ENCODE measurements around the gene IMMT. TPM values are rescaled to one million over a fixed set of nuclear protein-coding genes. Genes with fewer than 3 reads are reported as not detected.
A peak's percentile ranks its signal among the peaks of the same experiment; 100 is the strongest.

IMMT gene
- total RNA-seq, 1 donor from 2014 or later: 181 TPM

DNA sequence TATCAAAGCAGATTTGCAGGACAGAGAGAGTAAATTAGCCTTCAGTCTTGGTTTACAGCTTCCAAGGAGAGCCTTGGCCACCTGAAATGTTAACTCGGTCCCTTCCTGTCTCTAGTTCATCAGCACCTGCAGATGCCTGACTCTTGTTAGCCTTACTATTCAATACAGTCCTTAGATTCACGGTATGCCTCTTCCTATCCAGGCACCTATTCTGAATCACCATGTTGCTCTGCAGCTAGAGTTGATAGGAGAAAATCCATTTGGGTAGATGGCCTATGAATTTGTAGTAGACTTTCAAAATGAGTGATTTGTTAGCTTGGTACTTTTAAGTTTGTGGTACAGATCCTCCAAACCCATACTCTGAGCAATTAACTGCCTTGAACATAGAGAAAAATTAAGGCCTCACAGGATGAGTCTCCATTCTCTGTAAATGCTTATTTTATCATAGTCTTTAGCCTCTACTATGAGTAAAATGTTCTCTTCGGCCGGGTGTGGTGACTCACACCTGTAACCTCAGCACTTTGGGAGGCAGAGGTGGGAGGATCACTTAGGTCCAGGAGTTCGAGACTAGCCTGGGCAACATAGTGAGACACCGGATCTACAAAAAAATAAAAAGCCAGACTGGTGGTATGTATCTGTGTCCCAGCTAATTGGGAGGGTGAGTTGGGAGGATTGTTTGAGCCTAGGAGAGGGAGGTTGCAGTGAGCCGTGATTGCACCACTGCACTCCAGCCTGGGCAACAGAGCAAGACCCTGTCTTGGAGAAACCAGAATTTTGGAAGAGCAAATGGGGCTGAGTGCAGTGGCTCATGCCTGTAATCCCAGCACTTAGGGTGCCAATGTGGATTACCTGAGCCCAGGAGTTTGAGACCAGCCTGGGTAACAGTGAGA is 56.3 kb downstream of the IMMT start:
- peaks cover 79% of the 10 kb centered on the region for H3K36me3 Mint-ChIP-seq (ENCODE audit: low read depth)
- H3K4me3 Mint-ChIP-seq: no peak overlapping the region
- DNase-seq: no peak
- H3K27me3 Mint-ChIP-seq: no peaks in the 10 kb centered on the region
- H3K27ac Mint-ChIP-seq: no peak overlapping the region
- intact Hi-C loops (cut with micrococcal nuclease): no loop called here
- peaks cover 3% of the 10 kb centered on the region for H3K4me1 Mint-ChIP-seq
- H3K9me3 Mint-ChIP-seq: no peaks in the 10 kb centered on the region

DNA sequence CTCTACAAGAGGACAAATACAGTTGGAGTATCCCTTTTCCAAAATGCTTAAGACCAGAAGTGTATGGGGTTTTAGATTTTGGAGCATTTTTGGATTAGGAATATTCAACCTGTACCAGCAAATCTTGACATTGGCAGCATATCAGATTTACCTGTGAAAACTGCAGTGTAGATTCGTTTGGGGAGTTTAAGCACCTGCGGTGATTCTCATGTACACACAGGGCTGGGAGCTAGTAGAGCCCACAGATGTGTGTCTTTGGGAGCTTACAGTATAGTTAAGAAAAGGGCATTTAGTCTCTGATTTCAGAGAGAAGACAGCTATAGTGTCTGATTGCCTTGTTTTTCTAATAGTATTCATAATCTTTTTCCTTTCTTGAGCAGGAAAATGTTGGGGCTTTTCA is 59.1 kb downstream of the IMMT start:
- intact Hi-C loops (cut with micrococcal nuclease): no loop called here
- Mint-ChIP-seq H3K4me1 (peaks cover 3% of the 10 kb centered on the region), H3K4me3 (no peak overlapping the region), H3K36me3 (ENCODE audit: low read depth) (peaks cover 88% of the 10 kb centered on the region), H3K27me3 (no peaks in the 10 kb centered on the region), H3K27ac (no peak overlapping the region), H3K9me3 (no peaks in the 10 kb centered on the region)
- no peak for DNase-seq

DNA sequence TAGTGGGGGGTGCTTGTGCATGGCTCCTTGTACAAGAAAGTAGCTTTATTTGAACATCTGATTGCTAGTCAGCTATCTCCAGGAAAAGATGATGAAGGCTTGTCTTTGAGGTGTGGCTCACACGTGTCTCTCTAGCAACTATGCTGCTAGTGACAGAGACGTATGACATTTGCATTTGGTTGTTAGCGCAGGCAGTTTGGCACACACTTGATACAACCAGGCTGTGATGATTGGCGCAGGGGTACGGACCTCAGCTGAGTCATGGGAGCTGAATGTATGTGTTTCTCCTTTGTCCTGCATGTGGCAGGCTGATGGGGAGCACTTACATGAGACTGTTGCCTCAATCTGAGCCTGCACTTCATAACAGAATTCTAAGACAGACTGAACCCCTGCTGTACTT is 59.6 kb downstream of the IMMT start:
- no peaks in the 10 kb centered on the region for H3K27me3 Mint-ChIP-seq
- no peak overlapping the region for H3K27ac Mint-ChIP-seq
- no peak overlapping the region for H3K4me3 Mint-ChIP-seq
- intact Hi-C loops (cut with micrococcal nuclease): no loop called here
- peaks cover 3% of the 10 kb centered on the region for H3K4me1 Mint-ChIP-seq
- no peaks in the 10 kb centered on the region for H3K9me3 Mint-ChIP-seq
- H3K36me3 Mint-ChIP-seq (ENCODE audit: low read depth): peaks cover 88% of the 10 kb centered on the region
- DNase-seq: no peak

DNA sequence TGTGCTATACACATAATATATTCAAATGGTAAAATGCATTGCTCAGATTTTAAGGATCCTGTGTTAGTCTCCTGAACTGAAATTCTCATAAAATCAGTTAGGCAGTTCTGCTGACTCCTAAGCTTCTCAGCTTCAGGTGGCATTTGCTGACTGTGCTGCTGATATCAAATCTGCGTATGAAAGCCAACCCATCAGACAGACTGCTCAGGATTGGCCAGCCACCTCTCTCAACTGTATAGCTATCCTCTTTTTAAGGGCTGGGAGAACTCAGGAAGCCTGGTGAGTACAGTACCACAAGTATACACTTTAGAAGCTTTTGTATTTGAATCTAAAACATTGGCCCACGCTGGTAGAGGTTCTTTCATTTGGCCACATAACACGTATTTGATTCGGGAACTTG is 60.6 kb downstream of the IMMT start:
- no peak overlapping the region for H3K4me3 Mint-ChIP-seq
- H3K27me3 Mint-ChIP-seq: no peaks in the 10 kb centered on the region
- intact Hi-C loops (cut with micrococcal nuclease): no loop called here
- peaks cover 86% of the 10 kb centered on the region for H3K36me3 Mint-ChIP-seq (ENCODE audit: low read depth)
- no peaks in the 10 kb centered on the region for H3K9me3 Mint-ChIP-seq
- peaks cover 3% of the 10 kb centered on the region for H3K4me1 Mint-ChIP-seq
- DNase-seq: no peak
- H3K27ac Mint-ChIP-seq: no peak overlapping the region

DNA sequence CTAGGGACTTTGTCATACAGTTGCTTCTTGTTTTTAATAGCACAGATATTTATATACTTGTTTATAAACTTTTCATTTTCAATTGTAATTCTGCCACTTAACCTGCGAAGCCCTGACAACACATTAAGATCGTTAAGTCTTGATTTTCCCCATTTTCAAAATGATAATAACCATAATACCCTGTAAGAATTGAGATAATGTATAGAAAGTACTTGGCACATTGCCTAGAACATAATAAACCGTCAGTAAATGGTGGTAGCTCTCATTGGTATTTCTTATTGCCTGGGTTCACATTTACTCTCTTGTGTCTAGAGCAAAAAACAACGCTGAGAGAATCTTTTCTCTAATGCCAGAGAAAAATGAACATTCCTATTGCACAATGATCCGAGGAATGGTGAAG is 70.6 kb downstream of the IMMT start:
- no peaks in the 10 kb centered on the region for H3K4me1 Mint-ChIP-seq
- no peaks in the 10 kb centered on the region for H3K27me3 Mint-ChIP-seq
- no peak overlapping the region for H3K27ac Mint-ChIP-seq
- no peak overlapping the region for H3K4me3 Mint-ChIP-seq
- H3K36me3 Mint-ChIP-seq (ENCODE audit: low read depth): peaks cover 73% of the 10 kb centered on the region
- no peak for DNase-seq
- intact Hi-C loops (cut with micrococcal nuclease): no loop called here
- H3K9me3 Mint-ChIP-seq: no peaks in the 10 kb centered on the region

DNA sequence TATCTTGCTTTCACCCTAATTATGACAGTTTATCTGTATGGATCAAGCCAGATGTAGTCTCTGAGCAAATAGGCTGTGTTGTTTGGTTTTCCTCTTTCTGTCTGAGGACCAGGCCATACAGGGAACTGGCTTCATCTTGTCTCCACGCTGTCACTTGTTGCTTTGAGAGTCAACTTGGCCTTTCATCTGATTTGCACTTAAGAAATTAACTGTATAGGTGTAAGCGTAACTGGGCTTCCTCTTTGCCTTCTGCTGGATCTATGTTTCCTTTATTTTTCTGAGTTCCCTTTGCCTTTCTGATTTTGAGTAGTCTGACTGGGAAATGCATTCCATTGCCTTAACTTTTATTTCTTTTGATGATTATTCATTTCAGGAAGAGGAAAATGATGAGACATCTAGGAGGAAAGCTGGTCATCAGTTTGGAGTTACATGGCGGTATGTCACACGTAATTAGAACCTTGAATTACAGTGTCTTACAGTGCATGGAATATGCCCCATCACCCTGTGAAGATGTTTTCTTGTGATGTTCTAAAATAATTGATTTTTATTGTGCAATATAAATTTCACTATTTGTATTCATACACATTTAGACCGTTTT is 71.8 kb downstream of the IMMT start:
- Mint-ChIP-seq H3K27ac (no peak overlapping the region), H3K9me3 (no peaks in the 10 kb centered on the region), H3K4me1 (no peaks in the 10 kb centered on the region), H3K27me3 (no peaks in the 10 kb centered on the region), H3K4me3 (no peak overlapping the region), H3K36me3 (ENCODE audit: low read depth) (peaks cover 74% of the 10 kb centered on the region)
- DNase-seq: no peak
- intact Hi-C loops (cut with micrococcal nuclease): no loop called here

DNA sequence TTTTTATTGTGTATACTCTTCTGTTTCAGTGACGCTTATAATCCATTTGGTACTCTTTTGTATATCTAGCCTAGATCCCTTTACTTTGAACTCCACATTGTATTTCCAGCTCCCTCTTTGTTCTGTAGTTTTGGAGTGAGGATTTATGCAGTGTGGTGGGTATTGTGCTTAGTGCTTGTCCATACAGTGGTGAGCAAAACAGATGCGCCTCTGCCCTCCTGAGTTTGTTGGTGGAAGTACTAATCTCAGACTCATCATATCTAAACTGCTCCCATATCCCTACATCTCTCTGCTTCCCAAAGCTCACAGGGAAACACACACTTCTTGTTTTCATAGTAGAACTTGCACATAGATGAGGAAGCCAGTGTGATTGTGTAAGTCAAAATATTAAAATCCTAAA is 77.1 kb downstream of the IMMT start:
- Mint-ChIP-seq H3K4me1 (peaks cover 7% of the 10 kb centered on the region), H3K9me3 (no peaks in the 10 kb centered on the region), H3K36me3 (ENCODE audit: low read depth) (peaks cover 67% of the 10 kb centered on the region), H3K27ac (peak overlapping the region; percentile 40), H3K27me3 (no peaks in the 10 kb centered on the region), H3K4me3 (no peak overlapping the region)
- intact Hi-C loops (cut with micrococcal nuclease): no loop called here
- DNase-seq: no peak

DNA sequence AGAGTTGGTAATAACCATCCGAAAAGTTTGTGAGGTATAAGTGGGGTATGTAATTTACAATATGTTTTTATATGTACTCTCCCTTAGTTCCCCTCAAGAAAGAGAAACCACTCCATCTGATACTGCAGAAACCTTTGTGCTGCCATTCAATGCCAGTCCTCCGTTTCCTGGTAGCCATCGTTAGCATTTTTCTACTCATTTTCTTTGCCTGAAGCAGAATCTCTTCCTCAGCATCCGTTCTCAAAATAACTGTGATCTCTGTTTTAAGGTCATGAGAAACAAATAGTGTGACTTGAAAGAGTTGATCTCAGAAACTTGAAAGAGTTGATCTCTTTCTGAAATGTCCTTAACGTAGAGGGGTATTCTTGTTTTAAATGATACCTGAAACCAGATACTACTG is 88.2 kb downstream of the IMMT start:
- H3K27ac Mint-ChIP-seq: peak overlapping the region; percentile 96
- H3K27me3 Mint-ChIP-seq: no peaks in the 10 kb centered on the region
- DNase-seq: no peak
- intact Hi-C loops (cut with micrococcal nuclease): loop anchor here (2.0 to 5.0 kb wide), 5 partner anchors 35 to 780 kb away; partner anchors contain the start of genes KDM3A, TGOLN2 and USP39
- no peaks in the 10 kb centered on the region for H3K9me3 Mint-ChIP-seq
- peaks cover 38% of the 10 kb centered on the region for H3K4me1 Mint-ChIP-seq
- peaks cover 56% of the 10 kb centered on the region for H3K36me3 Mint-ChIP-seq (ENCODE audit: low read depth)
- peak overlapping the region; percentile 94 for H3K4me3 Mint-ChIP-seq

DNA sequence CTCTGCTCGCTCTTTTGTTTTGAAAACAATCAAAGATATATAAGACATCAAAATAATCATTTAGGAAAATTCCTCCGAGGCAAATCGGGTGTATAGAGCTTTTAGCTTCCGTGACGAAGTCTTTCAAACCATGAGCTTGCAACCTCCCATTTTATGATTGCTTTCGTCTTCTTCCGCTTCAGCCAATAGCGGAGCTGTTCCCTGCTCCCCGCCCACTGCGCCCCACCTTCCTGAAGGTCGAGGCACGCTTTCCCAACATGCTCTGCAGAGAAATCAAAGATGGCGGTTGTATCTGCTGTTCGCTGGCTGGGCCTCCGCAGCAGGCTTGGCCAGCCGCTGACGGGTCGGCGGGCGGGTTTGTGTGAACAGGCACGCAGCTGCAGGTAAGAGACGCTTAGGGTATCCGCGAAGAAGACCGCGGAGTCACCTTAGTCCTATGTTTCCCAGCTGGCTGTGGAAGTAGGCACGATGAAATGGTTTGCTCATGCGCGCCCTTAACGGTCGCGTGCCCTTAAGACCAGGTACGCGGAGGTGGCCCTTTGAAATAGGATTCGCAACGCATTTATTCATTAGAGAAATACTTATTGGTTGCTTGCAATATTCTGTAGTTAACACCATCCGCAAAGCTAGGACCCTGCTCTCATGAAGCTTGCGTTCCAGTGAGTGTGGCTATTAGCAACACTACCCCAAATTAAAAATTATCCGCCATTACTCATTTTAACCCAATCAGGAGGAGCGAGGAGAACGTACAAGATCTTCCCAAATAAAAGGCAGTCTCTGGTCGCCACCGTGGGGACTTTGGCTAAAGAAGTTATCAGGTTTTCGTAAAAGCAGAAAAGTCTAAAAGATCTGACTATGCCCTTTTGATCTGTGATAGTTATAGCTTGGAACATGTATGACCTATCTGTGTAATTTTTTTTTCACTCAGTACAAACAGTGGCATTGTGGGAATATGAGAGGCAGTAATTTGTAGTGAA is 89.0 kb downstream of the IMMT start, which contains the start of gene PTCD3:
Gene PTCD3, plus strand, starts transcription at position 267 of the 977 bp plus-strand sequence. Its CDS starts 13 bp downstream, at position 280.
- no peaks in the 10 kb centered on the region for H3K27me3 Mint-ChIP-seq
- intact Hi-C loops (cut with micrococcal nuclease): loop anchor here (1.0 to 5.0 kb wide), 7 partner anchors 36 to 779 kb away; partner anchors contain the start of genes IMMT, KDM3A, MRPL35 and TGOLN2
- peaks cover 41% of the 10 kb centered on the region for H3K4me1 Mint-ChIP-seq
- peak; percentile 98 for DNase-seq
- H3K4me3 Mint-ChIP-seq: peak within 1 kb of the TSS; percentile 94
- peak within 1 kb of the TSS; percentile 96 for H3K27ac Mint-ChIP-seq
- no peaks in the 10 kb centered on the region for H3K9me3 Mint-ChIP-seq
- peaks cover 57% of the 10 kb centered on the region for H3K36me3 Mint-ChIP-seq (ENCODE audit: low read depth)

DNA sequence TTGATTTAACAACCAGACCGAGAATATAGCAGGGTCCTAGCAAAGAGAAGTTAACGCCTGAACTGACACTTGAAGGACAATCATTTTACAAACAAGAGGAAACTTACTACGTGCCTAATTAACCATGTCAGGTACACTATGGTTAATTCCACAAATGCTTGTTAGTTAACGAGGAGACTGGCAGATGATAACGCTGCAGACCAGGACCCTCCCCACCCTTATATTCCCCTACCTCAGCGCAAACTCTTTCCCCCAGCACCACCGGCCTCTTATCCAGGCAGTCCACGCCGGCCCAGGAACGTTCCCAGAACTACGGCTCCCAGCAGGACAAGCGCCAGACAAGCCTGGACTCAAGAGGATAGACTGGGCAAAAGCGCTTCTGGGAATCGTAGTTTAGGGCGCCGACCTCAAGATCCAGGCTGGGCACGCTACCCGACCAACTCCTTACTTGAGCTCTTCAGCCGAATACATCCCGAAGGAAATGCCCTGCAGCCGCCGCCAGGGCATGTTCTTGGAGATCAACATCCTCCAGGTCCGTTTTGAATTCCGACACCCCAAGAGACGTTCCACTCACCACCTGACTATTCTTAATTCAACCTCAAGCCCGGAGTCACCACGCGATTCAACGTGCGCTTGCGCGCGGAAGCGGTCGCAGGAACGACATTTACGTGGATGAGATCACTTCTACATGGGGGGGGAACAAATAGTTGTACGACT is 89.9 kb downstream of the IMMT start, which contains the start of gene POLR1A:
Gene POLR1A, minus strand, starts transcription at position 635 of the 717 bp plus-strand sequence. Its CDS starts 110 bp downstream, at position 525.
- DNase-seq: peak; percentile 95
- Mint-ChIP-seq H3K4me1 (peaks cover 43% of the 10 kb centered on the region), H3K36me3 (ENCODE audit: low read depth) (peaks cover 52% of the 10 kb centered on the region), H3K4me3 (peak within 1 kb of the TSS; percentile 94), H3K27ac (peak within 1 kb of the TSS; percentile 96), H3K9me3 (no peaks in the 10 kb centered on the region), H3K27me3 (no peaks in the 10 kb centered on the region)
- intact Hi-C loops (cut with micrococcal nuclease): loop anchor here (1.0 to 5.0 kb wide), 4 partner anchors 37 to 778 kb away; partner anchors contain the start of genes MRPL35, TGOLN2 and USP39

DNA sequence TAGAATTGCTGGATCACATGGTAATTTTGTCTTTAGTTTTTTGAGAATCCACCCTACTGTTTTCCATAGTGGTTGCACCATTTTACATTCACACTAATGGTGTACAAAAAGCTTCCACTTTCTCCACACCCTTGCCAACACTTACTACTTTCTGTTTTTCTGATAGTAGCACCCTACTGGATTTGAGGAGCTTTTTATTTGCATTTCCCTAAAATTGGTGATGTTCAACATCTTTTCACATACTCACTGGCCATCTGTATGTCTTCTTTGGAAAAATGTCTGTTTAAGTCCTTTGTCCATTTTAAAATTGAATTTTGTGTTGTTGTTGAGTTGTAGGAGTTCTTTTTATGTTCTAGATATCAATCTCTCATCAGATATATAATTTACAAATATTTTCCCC is 93.1 kb downstream of the IMMT start:
- intact Hi-C loops (cut with micrococcal nuclease): no loop called here
- no peak for DNase-seq
- Mint-ChIP-seq H3K9me3 (no peaks in the 10 kb centered on the region), H3K27ac (no peak overlapping the region), H3K4me1 (peaks cover 38% of the 10 kb centered on the region), H3K36me3 (ENCODE audit: low read depth) (peaks cover 47% of the 10 kb centered on the region), H3K27me3 (no peaks in the 10 kb centered on the region), H3K4me3 (no peak overlapping the region)

DNA sequence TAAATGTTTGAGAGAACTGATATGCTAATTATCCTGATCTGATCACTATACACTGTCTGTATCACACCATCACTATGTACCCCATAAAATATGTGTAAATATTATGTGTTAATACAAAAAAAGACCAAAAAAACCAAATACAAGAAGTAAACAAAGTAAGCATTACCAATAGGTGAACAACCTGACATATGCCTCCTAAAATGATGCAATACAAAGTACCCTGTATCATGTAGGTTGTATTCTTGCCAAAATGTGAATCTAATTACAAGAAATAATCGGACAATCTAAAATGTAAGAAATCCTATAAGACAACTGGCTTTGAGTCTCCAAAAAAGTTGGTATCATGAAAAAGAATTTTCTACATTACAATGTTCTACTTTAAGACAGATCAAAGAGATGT is 97.3 kb downstream of the IMMT start:
- H3K9me3 Mint-ChIP-seq: no peaks in the 10 kb centered on the region
- no peak overlapping the region for H3K4me3 Mint-ChIP-seq
- intact Hi-C loops (cut with micrococcal nuclease): no loop called here
- DNase-seq: no peak
- peaks cover 25% of the 10 kb centered on the region for H3K4me1 Mint-ChIP-seq
- H3K27me3 Mint-ChIP-seq: no peaks in the 10 kb centered on the region
- peaks cover 58% of the 10 kb centered on the region for H3K36me3 Mint-ChIP-seq (ENCODE audit: low read depth)
- no peak overlapping the region for H3K27ac Mint-ChIP-seq

All from activated CD4-positive, alpha-beta T cell treated with anti-CD3 and anti-CD28 coated beads, Interleukin-2, amount 10 ng/mL, durations not matched to agents 24 days and 14 days (primary cell).